Small intestine (tissue), 7 donors: ENCODE measurements around the gene ENPP1. TPM values are rescaled to one million over a fixed set of nuclear protein-coding genes. Genes with fewer than 3 reads are reported as not detected.
"Not testable (repeated sequence)": the region's sequence is repeated elsewhere in the genome, so short reads cannot be mapped to it uniquely, and the experiment has no call there.

Experiments
- DNase-seq, 2 donors: peaks; one replicate each; pipeline versions ENCODE4 v3.0.0 to v3.0.0-alpha.2; 2013
- FAIRE-seq: peaks from 2 replicates; lab custom pipeline; 2012; peaks lifted over from hg19 to GRCh38; lab: Jason Lieb, UNC
- H3K27ac ChIP-seq, 3 donors: one replicate each; pipeline ENCODE4 v1.5.1; 2013; ENCODE audit warnings: low read length in 2 of 3, mild to moderate bottlenecking in 2 of 3, control low read depth in 1 of 3, inconsistent platforms in 1 of 3, low read depth in 1 of 3, moderate library complexity in 1 of 3
- H3K27me3 ChIP-seq, 3 donors: one replicate each; pipeline ENCODE4 v1.6.1; 2013; ENCODE audit warnings: low read length in 3 of 3, inconsistent platforms in 1 of 3; ENCODE audit not compliant: control insufficient read depth in 3 of 3, insufficient read depth in 3 of 3
- H3K36me3 ChIP-seq, 3 donors: one replicate each; pipeline ENCODE4 v1.6.1; 2013; ENCODE audit warnings: low read length in 3 of 3, inconsistent platforms in 1 of 3, low read depth in 1 of 3, mild to moderate bottlenecking in 1 of 3, moderate library complexity in 1 of 3; ENCODE audit not compliant: control insufficient read depth in 3 of 3, insufficient read depth in 2 of 3
- H3K4me1 ChIP-seq, 3 donors: one replicate each; pipeline ENCODE4 v1.6.1; 2013; ENCODE audit warnings: low read length in 2 of 3, inconsistent platforms in 1 of 3, low read depth in 1 of 3, mild to moderate bottlenecking in 1 of 3, moderate library complexity in 1 of 3; ENCODE audit not compliant: control insufficient read depth in 3 of 3, insufficient read depth in 2 of 3
- H3K4me3 ChIP-seq, 3 donors: one replicate each; pipeline ENCODE4 v1.5.1; 2013; ENCODE audit warnings: low read length in 3 of 3, control low read depth in 1 of 3, inconsistent platforms in 1 of 3, low read depth in 1 of 3, mild to moderate bottlenecking in 1 of 3, moderate library complexity in 1 of 3
- H3K9me3 ChIP-seq, 2 donors: one replicate each; pipeline ENCODE4 v1.6.1; 2013; ENCODE audit warnings: low read depth in 1 of 2, low read length in 1 of 2; ENCODE audit not compliant: control insufficient read depth in 2 of 2, insufficient read depth in 1 of 2
- WGBS, 3 donors: extraction: QIAGEN DNeasy Blood & Tissue Kit; methylation state at CpG; one replicate each; pipeline ENCODE4 v1.1.7; 2013; 5-methylcytosine and 5-hydroxymethylcytosine counted together
- polyA plus RNA-seq, 4 donors: library from polyadenylated mRNA; stranded (reverse) in 3 of 4; unstranded in 1 of 4; fragments of 200-250 nt in 3 of 4; fragments of 120-200 nt in 1 of 4; gene quantifications; one replicate each; pipeline versions ENCODE4 v1.2.1 to v1.2.3, GENCODE V29; 2013
- donor health status: healthy with polysubstance abuse.
- donor health status: control.
- donor health status: control.
- donor health status: Bipolar disorder and iron deficiency.
- donor health status: healthy.

ENPP1 gene
- polyA plus RNA-seq, 4 donors, result 0.57 to 11.4 (median 1.1) TPM

GRCh38 chr6:131893198-131893597 lies 85.4 kb downstream of the ENPP1 start:
- no peak for FAIRE-seq
- no peaks in the 10 kb centered on the region for H3K27me3 ChIP-seq
- no peak overlapping the region for H3K4me3 ChIP-seq
- no peak for DNase-seq
- 76 to 80% (median 77%) methylated on average over 1 of the region's 1 CpG for WGBS, 3 donors
- H3K4me1 ChIP-seq, result peaks cover 0 to 17% (median 3%) of the 10 kb centered on the region in 3 donors
- peaks cover 0 to 4% (median 1%) of the 10 kb centered on the region in 3 donors for H3K36me3 ChIP-seq
- H3K27ac ChIP-seq, result peak overlapping the region in 1 of 3 donors; percentile 14
- peaks cover 0 to 12% of the 10 kb centered on the region in 2 donors for H3K9me3 ChIP-seq

GRCh38 chr6:131894493-131895424 lies 86.9 kb downstream of the ENPP1 start:
- no peaks in the 10 kb centered on the region for H3K27me3 ChIP-seq
- peaks cover 0 to 17% (median 3%) of the 10 kb centered on the region in 3 donors for H3K4me1 ChIP-seq
- H3K4me3 ChIP-seq, result no peak overlapping the region
- peak overlapping the region; percentile 74 to 90 (median 90) for H3K27ac ChIP-seq
- H3K9me3 ChIP-seq, result peaks cover 0 to 20% of the 10 kb centered on the region in 2 donors
- WGBS, 3 donors, result 29 to 49% (median 40%) methylated on average over 8 of the region's 8 CpGs
- H3K36me3 ChIP-seq, result peaks cover 0 to 2% (median 1%) of the 10 kb centered on the region in 3 donors
- DNase-seq, result peak; percentile 89 to 95
- peak; percentile 96 for FAIRE-seq

- H3K9me3 ChIP-seq, result peaks cover 0 to 20% of the 10 kb centered on the region in 2 donors
- 92 to 95% (median 92%) methylated on average over 4 of the region's 4 CpGs for WGBS, 3 donors
- no peak overlapping the region for H3K4me3 ChIP-seq
- H3K27me3 ChIP-seq, result no peaks in the 10 kb centered on the region
- FAIRE-seq (no peak), DNase-seq (no peak)
- no peak overlapping the region for H3K27ac ChIP-seq
- peaks cover 0 to 17% (median 3%) of the 10 kb centered on the region in 3 donors for H3K4me1 ChIP-seq
- peaks cover 0 to 1% (median 0%) of the 10 kb centered on the region in 3 donors for H3K36me3 ChIP-seq
Observed at GRCh38 chr6:131897050-131897435, 89.2 kb downstream of the ENPP1 start.

- H3K27me3 ChIP-seq, result no peaks in the 10 kb centered on the region
- peak in 1 of 2 donors; percentile 24 for DNase-seq
- FAIRE-seq, result no peak
- H3K27ac ChIP-seq, result no peak overlapping the region
- peaks cover 0 to under 1% (median 0%) of the 10 kb centered on the region in 3 donors for H3K36me3 ChIP-seq
- no peak overlapping the region for H3K4me3 ChIP-seq
- peaks cover 0 to 20% of the 10 kb centered on the region in 2 donors for H3K9me3 ChIP-seq
- H3K4me1 ChIP-seq, result peaks cover 0 to 14% (median 3%) of the 10 kb centered on the region in 3 donors
Observed at GRCh38 chr6:131897621-131898020, 89.8 kb downstream of the ENPP1 start.

GRCh38 chr6:131898718-131899117 lies 90.9 kb downstream of the ENPP1 start:
- peaks cover 0 to 14% (median 1%) of the 10 kb centered on the region in 3 donors for H3K4me1 ChIP-seq
- DNase-seq, result no peak
- no peaks in the 10 kb centered on the region for H3K27me3 ChIP-seq
- no peak for FAIRE-seq
- 85 to 92% (median 88%) methylated on average over 1 of the region's 1 CpG for WGBS, 3 donors
- H3K36me3 ChIP-seq, result no peaks in the 10 kb centered on the region
- H3K9me3 ChIP-seq, result peaks cover 0 to 20% of the 10 kb centered on the region in 2 donors
- H3K27ac ChIP-seq, result no peak overlapping the region
- no peak overlapping the region for H3K4me3 ChIP-seq

- no peak overlapping the region for H3K4me3 ChIP-seq
- FAIRE-seq (no peak), DNase-seq (no peak)
- H3K27me3 ChIP-seq, result no peaks in the 10 kb centered on the region
- peaks cover 0 to 20% of the 10 kb centered on the region in 2 donors for H3K9me3 ChIP-seq
- H3K36me3 ChIP-seq, result no peaks in the 10 kb centered on the region
- no peak overlapping the region for H3K27ac ChIP-seq
- peaks cover 0 to 3% (median 0%) of the 10 kb centered on the region in 3 donors for H3K4me1 ChIP-seq
Observed at GRCh38 chr6:131900231-131900630, 92.4 kb downstream of the ENPP1 start.

GRCh38 chr6:131901326-131901873 lies 93.6 kb downstream of the ENPP1 start:
- DNase-seq, H3K4me3 ChIP-seq, H3K4me1 ChIP-seq, H3K27me3 ChIP-seq, FAIRE-seq, H3K27ac ChIP-seq, H3K36me3 ChIP-seq: not testable (repeated sequence)
- peaks cover 0 to 20% of the 10 kb centered on the region in 2 donors for H3K9me3 ChIP-seq
- WGBS, 3 donors, result 90 to 97% (median 92%) methylated on average over 5 of the region's 5 CpGs

GRCh38 chr6:131903734-131904133 lies 95.9 kb downstream of the ENPP1 start:
- H3K4me3 ChIP-seq, FAIRE-seq, DNase-seq, H3K27ac ChIP-seq, H3K9me3 ChIP-seq, H3K27me3 ChIP-seq, H3K36me3 ChIP-seq, H3K4me1 ChIP-seq: not testable (repeated sequence)
- WGBS, 3 donors, result 89 to 93% (median 92%) methylated on average over 11 to 12 of the region's 12 CpGs
